B cell (primary cell): ENCODE measurements around the gene PHLPP1.

Experiments
- EZH2 ChIP-seq: IDR thresholded peaks from 2 replicates; pipeline ENCODE4 v1.6.1; 2012; ENCODE audit warnings: borderline replicate concordance, low read depth, mild to moderate bottlenecking, moderate library complexity, low read length; ENCODE audit not compliant: insufficient read depth, poor library complexity, severe bottlenecking
- TF ChIP-seq, protein P1 (sequence below): fragments of 200-600 bp; IDR thresholded peaks from one replicate; pipeline ENCODE4 v1.8.0; 2022; ENCODE audit warnings: antibody characterized with exemption, mild to moderate bottlenecking

- TF ChIP-seq, protein P1, sequence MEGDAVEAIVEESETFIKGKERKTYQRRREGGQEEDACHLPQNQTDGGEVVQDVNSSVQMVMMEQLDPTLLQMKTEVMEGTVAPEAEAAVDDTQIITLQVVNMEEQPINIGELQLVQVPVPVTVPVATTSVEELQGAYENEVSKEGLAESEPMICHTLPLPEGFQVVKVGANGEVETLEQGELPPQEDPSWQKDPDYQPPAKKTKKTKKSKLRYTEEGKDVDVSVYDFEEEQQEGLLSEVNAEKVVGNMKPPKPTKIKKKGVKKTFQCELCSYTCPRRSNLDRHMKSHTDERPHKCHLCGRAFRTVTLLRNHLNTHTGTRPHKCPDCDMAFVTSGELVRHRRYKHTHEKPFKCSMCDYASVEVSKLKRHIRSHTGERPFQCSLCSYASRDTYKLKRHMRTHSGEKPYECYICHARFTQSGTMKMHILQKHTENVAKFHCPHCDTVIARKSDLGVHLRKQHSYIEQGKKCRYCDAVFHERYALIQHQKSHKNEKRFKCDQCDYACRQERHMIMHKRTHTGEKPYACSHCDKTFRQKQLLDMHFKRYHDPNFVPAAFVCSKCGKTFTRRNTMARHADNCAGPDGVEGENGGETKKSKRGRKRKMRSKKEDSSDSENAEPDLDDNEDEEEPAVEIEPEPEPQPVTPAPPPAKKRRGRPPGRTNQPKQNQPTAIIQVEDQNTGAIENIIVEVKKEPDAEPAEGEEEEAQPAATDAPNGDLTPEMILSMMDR = no peak
- no peak for TF ChIP-seq EZH2
Observed at GRCh38 chr18:62715759-62716615, 646 bp downstream of the PHLPP1 start.
